ENCODE measurements around the gene PPP2R2C.
A peak's percentile ranks its signal among the peaks of the same experiment; 100 is the strongest.

Gene PPP2R2C

GRCh38 chr4:6493658-6494304, 21.4 kb upstream of the PPP2R2C start:
- DNase-seq = peak; percentile 79

DNA sequence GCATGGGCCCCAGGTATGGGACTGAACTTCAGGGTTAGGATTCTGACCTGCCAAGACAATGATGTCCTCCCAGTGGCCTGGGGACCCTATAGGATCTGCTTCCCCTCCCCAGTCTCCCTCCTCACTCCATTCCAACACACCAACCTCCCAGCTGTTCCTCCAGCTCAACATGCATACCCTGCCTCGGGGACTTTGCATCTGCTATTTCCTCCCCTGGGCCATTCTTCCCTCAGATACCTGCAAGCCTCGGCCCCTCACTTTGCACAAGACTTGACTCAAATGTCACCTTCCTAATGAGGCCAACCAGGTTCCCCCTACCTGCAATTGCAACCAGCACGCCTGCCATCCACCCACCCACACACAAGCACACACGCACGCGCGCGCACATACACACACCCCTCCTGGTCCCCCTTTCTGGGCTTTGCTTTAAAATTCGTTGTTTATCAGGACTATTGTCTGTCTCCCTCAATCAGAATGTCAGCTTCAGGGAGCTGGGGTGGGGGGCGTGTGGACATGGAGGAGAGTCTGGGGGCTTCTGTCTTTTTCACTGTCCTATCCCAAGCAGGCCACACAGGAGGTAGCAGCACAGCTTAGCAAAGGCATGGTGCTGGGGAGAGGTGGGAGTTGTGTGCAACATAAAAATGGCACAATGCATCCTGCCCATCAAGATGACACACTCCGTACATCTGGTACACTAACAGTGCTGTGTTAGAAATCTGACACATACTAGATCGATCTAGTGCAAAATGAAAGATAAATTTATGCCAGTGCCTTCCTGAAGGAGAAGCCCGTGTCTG, 20.6 kb upstream of the PPP2R2C start:
- DNase-seq = no peak

GRCh38 chr4:6492027-6492590, 19.7 kb upstream of the PPP2R2C start:
- DNase-seq = no peak

GRCh38 chr4:6491235-6491634, 18.8 kb upstream of the PPP2R2C start:
- DNase-seq = no peak

- DNase-seq = peak; percentile 37
Measured at GRCh38 chr4:6489927-6490326, 17.5 kb upstream of the PPP2R2C start.

DNA sequence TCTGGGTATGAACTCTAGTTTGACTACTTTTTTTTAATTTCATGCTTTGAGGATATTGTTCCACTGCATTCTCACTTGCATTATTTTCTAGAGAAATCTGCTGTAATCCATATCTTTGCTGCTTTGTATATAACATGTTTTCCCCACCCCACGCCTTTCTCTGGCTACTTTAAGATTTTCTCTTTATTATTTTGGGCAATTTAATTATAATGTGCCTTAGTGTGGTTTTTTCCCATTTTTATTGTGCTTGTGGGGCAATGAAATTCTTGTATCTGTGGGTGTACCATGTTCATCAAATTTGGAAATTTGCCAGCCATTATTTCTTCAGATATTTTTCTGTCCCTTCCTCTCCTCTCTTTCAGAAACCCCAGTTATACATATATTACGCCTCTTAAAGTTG, 15.1 kb upstream of the PPP2R2C start:
- DNase-seq = no peak

DNA sequence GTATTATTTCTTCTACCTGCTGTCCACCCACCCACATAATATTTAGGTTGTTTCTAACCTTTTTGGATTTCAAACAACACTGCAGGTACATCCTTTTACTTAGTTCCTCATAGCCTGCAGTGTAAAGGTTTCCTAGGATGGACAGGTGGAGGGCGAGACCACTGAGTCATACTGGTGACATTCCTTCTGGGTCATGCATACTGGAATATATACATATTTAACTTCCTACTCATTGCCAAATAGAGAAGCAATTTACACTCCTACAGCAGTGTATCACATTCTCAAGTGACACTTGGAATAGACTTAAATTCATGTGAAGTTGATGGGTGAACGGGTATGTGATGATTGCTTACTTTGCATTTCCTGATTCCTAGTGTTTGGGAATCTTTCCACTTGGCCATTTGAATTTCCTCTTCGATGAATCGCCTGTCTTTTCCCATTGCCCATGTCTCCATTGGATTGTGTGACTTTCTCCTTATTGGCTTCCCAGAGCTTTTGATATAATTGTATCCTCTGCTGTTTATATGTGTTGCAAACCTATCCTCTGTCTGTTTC, 8.2 kb upstream of the PPP2R2C start:
- no peak for DNase-seq

- no peak for DNase-seq
Measured at GRCh38 chr4:6478546-6479220, 6.3 kb upstream of the PPP2R2C start.

DNA sequence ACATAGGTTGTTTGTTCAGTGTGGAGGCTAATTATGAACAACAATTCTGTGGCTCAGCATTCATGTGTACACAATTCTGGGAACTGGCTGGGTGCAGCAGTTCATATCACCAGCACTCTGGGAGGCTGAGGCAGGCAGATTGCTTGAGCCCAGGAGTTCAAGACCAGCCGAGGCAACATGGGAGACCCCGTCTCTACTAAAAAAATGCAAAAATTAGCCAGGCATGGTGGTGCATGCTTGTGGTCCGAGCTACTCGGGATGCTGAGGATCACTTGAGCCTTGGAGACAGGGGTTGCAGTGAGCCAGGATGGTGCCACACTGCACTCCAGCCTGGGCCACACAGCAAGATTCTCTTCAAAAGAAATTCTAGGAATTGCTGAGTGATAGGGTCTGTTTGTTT, 4.5 kb upstream of the PPP2R2C start:
- DNase-seq = no peak

GRCh38 chr4:6475492-6476020, 3.1 kb upstream of the PPP2R2C start:
- no peak for DNase-seq

DNA sequence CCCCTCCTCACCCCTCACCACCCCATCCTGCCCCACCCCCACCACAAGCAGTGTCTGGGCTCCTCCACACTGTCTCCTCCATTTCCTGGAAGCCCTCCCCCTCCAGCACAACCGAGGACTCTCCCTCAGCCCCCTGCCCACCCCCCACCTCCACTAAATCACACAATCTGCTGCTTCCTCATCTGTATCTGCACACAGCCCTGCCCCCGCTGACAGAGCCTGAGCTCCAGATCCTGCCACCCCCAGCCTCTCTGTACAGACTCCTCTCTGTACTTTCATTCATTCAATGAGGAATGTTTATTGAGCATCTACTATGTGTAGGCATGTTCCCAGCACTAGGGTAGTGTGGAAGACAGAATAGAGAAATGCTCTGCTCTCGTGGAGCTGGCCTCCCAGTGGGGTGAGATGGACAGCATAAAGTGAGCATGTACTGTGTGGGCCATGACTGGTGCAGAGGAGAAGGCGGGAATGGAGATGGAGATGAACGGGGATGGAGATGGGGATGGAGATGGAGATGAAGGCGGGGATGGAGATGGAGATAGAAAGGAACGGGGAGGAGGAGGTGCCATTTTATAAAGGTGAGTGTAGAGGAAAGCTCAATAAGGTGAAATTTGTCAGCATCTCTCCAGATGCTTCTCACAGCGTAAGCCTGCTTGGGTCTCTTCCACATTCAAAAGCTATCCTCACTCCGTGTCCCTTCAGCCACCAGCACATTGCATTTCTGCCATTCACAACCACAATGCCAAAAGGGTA, 2.5 kb upstream of the PPP2R2C start:
- DNase-seq = no peak

GRCh38 chr4:6474053-6474568, 1.7 kb upstream of the PPP2R2C start:
- no peak for DNase-seq

- DNase-seq = no peak
Measured at GRCh38 chr4:6473264-6474052, 1.0 kb upstream of the PPP2R2C start.

DNA sequence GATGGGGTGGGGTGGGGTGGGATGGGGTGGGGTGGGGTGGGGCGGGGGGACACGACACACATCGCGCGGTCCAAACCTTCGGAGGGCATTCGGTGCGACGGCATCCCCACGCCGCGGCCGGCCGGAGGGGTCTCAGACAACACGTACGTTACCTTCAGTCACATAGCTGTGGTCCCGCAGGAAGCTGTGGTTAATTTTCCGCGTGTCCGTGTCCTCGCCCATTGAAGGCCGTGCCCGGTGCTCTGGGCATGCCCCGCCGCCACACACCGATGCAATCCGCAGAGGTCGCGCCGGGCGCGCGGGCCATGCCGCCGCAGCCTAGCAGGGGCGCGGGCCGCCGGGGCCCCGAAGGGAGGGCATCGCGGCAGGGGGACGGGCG, 417 bp downstream of the PPP2R2C start:
- DNase-seq = peak; percentile 24

- DNase-seq = peak; percentile 44
Measured at GRCh38 chr4:6471307-6472007, 957 bp downstream of the PPP2R2C start.

GRCh38 chr4:6470502-6471306, 1.7 kb downstream of the PPP2R2C start:
- DNase-seq = peak; percentile 54

DNA sequence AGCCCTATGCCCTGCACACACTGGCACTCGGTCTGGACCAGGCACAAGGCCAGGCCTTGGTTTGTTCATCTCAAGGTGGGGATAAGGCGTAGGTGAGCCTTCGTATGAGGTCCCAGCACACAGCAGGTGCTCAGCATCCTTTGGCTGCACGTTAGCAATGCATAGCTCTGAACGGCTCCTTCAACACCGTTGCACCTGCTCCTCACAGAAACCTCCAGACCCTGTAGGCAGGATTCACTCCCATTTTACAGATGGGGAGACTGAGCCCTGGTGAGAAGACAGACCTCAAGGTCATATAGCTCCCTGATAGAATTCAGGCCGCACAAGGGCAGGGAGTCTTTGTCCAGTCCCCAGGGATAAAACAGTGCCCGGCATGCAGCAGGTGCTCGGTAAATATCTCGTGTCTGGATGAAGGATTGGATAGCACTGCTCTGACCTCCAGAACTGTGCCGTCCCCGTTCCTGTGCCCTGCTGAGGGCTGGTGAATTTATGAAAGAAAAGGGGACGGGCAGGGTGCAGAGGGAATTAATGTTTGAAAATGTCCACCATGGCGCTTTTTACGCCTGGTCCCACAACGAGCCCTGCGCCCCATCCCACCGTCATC, 2.4 kb downstream of the PPP2R2C start:
- DNase-seq = no peak

- no peak for DNase-seq
Measured at GRCh38 chr4:6469144-6469543, 3.3 kb downstream of the PPP2R2C start.

GRCh38 chr4:6468376-6468775, 4.0 kb downstream of the PPP2R2C start:
- no peak for DNase-seq
